ENCODE results near the gene VAV2.

Gene VAV2

GRCh38 chr9:133890583-133890982, 101.5 kb downstream of the VAV2 start:
- Histone ChIP-seq H3K9me3 (ENCODE audit: control insufficient read depth, low read length) (no peaks in the 10 kb centered on the region), H3K27ac (ENCODE audit: low read depth, low read length, severe bottlenecking) (peak overlapping the region; percentile 49), H3K36me3 (ENCODE audit: control insufficient read depth, insufficient read depth, low read length) (peaks cover 19% of the 10 kb centered on the region), H3K4me3 (ENCODE audit: extremely low read depth, insufficient read depth, low read length, poor library complexity, severe bottlenecking) (no peak overlapping the region), H3K4me1 (ENCODE audit: control insufficient read depth, insufficient read depth, low read length, poor library complexity, severe bottlenecking) (peaks cover 41% of the 10 kb centered on the region)
- 98 to 99% methylated on average over 7 to 8 of the region's 8 CpGs for WGBS, 2 experiments (ENCODE audit: insufficient coverage in 2 of 2)

GRCh38 chr9:133889584-133890301, 102.4 kb downstream of the VAV2 start:
- peaks cover 19% of the 10 kb centered on the region for H3K36me3 ChIP-seq (ENCODE audit: control insufficient read depth, insufficient read depth, low read length)
- no peaks in the 10 kb centered on the region for H3K9me3 ChIP-seq (ENCODE audit: control insufficient read depth, low read length)
- H3K4me1 ChIP-seq (ENCODE audit: control insufficient read depth, insufficient read depth, low read length, poor library complexity, severe bottlenecking) = peaks cover 44% of the 10 kb centered on the region
- WGBS, 2 experiments (ENCODE audit: insufficient coverage in 2 of 2) = 82 to 85% methylated on average over 17 to 23 of the region's 24 CpGs
- H3K4me3 ChIP-seq (ENCODE audit: extremely low read depth, insufficient read depth, low read length, poor library complexity, severe bottlenecking) = no peak overlapping the region
- H3K27ac ChIP-seq (ENCODE audit: low read depth, low read length, severe bottlenecking) = peak overlapping the region; percentile 49

- H3K27ac ChIP-seq (ENCODE audit: low read depth, low read length, severe bottlenecking) = peak overlapping the region; percentile 29
- H3K9me3 ChIP-seq (ENCODE audit: control insufficient read depth, low read length) = no peaks in the 10 kb centered on the region
- H3K36me3 ChIP-seq (ENCODE audit: control insufficient read depth, insufficient read depth, low read length) = peaks cover 19% of the 10 kb centered on the region
- peaks cover 44% of the 10 kb centered on the region for H3K4me1 ChIP-seq (ENCODE audit: control insufficient read depth, insufficient read depth, low read length, poor library complexity, severe bottlenecking)
- H3K4me3 ChIP-seq (ENCODE audit: extremely low read depth, insufficient read depth, low read length, poor library complexity, severe bottlenecking) = no peak overlapping the region
- WGBS, 2 experiments (ENCODE audit: insufficient coverage in 2 of 2) = 82 to 83% methylated on average over 17 to 20 of the region's 25 CpGs
Observed at GRCh38 chr9:133888809-133889491, 103.2 kb downstream of the VAV2 start.

GRCh38 chr9:133888048-133888808, 103.9 kb downstream of the VAV2 start:
- Histone ChIP-seq H3K27ac (ENCODE audit: low read depth, low read length, severe bottlenecking) (peak overlapping the region; percentile 57), H3K4me3 (ENCODE audit: extremely low read depth, insufficient read depth, low read length, poor library complexity, severe bottlenecking) (no peak overlapping the region), H3K9me3 (ENCODE audit: control insufficient read depth, low read length) (no peaks in the 10 kb centered on the region), H3K36me3 (ENCODE audit: control insufficient read depth, insufficient read depth, low read length) (peaks cover 11% of the 10 kb centered on the region), H3K4me1 (ENCODE audit: control insufficient read depth, insufficient read depth, low read length, poor library complexity, severe bottlenecking) (peaks cover 46% of the 10 kb centered on the region)
- WGBS, 2 experiments (ENCODE audit: insufficient coverage in 2 of 2) = 76 to 80% methylated on average over 15 to 24 of the region's 25 CpGs

- Histone ChIP-seq H3K4me1 (ENCODE audit: control insufficient read depth, insufficient read depth, low read length, poor library complexity, severe bottlenecking) (peaks cover 50% of the 10 kb centered on the region), H3K9me3 (ENCODE audit: control insufficient read depth, low read length) (no peaks in the 10 kb centered on the region), H3K36me3 (ENCODE audit: control insufficient read depth, insufficient read depth, low read length) (peaks cover 7% of the 10 kb centered on the region), H3K27ac (ENCODE audit: low read depth, low read length, severe bottlenecking) (peak overlapping the region; percentile 57), H3K4me3 (ENCODE audit: extremely low read depth, insufficient read depth, low read length, poor library complexity, severe bottlenecking) (no peak overlapping the region)
- 87 to 88% methylated on average over 4 to 10 of the region's 18 CpGs for WGBS, 2 experiments (ENCODE audit: insufficient coverage in 2 of 2)
Observed at GRCh38 chr9:133887540-133888047, 104.5 kb downstream of the VAV2 start.

- Histone ChIP-seq H3K4me1 (ENCODE audit: control insufficient read depth, insufficient read depth, low read length, poor library complexity, severe bottlenecking) (peaks cover 58% of the 10 kb centered on the region), H3K4me3 (ENCODE audit: extremely low read depth, insufficient read depth, low read length, poor library complexity, severe bottlenecking) (no peak overlapping the region), H3K9me3 (ENCODE audit: control insufficient read depth, low read length) (no peaks in the 10 kb centered on the region), H3K36me3 (ENCODE audit: control insufficient read depth, insufficient read depth, low read length) (peaks cover 7% of the 10 kb centered on the region), H3K27ac (ENCODE audit: low read depth, low read length, severe bottlenecking) (no peak overlapping the region)
- 87 to 89% methylated on average over 6 to 12 of the region's 14 CpGs for WGBS, 2 experiments (ENCODE audit: insufficient coverage in 2 of 2)
Observed at GRCh38 chr9:133886563-133887501, 105.3 kb downstream of the VAV2 start.

- Histone ChIP-seq H3K4me3 (ENCODE audit: extremely low read depth, insufficient read depth, low read length, poor library complexity, severe bottlenecking) (no peak overlapping the region), H3K4me1 (ENCODE audit: control insufficient read depth, insufficient read depth, low read length, poor library complexity, severe bottlenecking) (peaks cover 69% of the 10 kb centered on the region), H3K36me3 (ENCODE audit: control insufficient read depth, insufficient read depth, low read length) (peaks cover 7% of the 10 kb centered on the region), H3K27ac (ENCODE audit: low read depth, low read length, severe bottlenecking) (no peak overlapping the region), H3K9me3 (ENCODE audit: control insufficient read depth, low read length) (no peaks in the 10 kb centered on the region)
- 95 to 98% methylated on average over 18 of the region's 19 CpGs for WGBS, 2 experiments (ENCODE audit: insufficient coverage in 2 of 2)
Observed at GRCh38 chr9:133884907-133885744, 107.0 kb downstream of the VAV2 start.

- WGBS, 2 experiments (ENCODE audit: insufficient coverage in 2 of 2) = 88 to 96% methylated on average over 21 to 22 of the region's 24 CpGs
- Histone ChIP-seq H3K36me3 (ENCODE audit: control insufficient read depth, insufficient read depth, low read length) (no peaks in the 10 kb centered on the region), H3K27ac (ENCODE audit: low read depth, low read length, severe bottlenecking) (peak overlapping the region; percentile 87), H3K4me3 (ENCODE audit: extremely low read depth, insufficient read depth, low read length, poor library complexity, severe bottlenecking) (no peak overlapping the region), H3K4me1 (ENCODE audit: control insufficient read depth, insufficient read depth, low read length, poor library complexity, severe bottlenecking) (peaks cover 53% of the 10 kb centered on the region), H3K9me3 (ENCODE audit: control insufficient read depth, low read length) (no peaks in the 10 kb centered on the region)
Observed at GRCh38 chr9:133882849-133883755, 109.0 kb downstream of the VAV2 start.

Measured in mesodermal cell (in vitro differentiated cells).